SH-SY5Y (cell line): ENCODE results near the gene KRT80.

ENCODE experiments used
- GATA2 ChIP-seq: IDR thresholded peaks from 2 replicates; pipeline ENCODE4 v1.6.1; 2011; ENCODE audit warnings: mild to moderate bottlenecking, low read depth, low read length
- GATA3 ChIP-seq: IDR thresholded peaks from 2 replicates; pipeline ENCODE4 v1.6.1; 2011; ENCODE audit warnings: low read depth, mild to moderate bottlenecking, low read length, moderate library complexity

DNA sequence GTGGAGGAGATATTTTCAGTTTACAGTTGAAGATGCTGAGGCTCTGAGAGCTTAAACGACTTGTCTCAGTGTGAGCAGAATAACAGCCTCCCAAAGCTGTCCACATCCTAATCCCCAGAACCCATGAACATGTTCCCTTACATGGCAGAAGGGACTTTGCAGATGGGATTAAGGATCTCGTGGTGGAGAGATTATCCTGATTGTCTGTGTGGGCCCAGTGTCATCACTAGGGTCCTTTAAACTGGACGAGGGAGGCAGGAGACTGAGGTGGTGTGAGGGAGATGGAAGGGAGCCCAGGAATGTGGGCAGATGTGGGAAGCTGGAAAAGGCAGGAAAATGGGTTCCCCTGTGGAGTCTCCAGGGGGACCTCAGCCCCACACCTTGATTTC, 9.6 kb upstream of the KRT80 start:
- TF ChIP-seq GATA3, result no peak
- no peak for TF ChIP-seq GATA2
